ENCODE measurements around the gene RALGAPA2.

- TF ChIP-seq, protein P1, sequence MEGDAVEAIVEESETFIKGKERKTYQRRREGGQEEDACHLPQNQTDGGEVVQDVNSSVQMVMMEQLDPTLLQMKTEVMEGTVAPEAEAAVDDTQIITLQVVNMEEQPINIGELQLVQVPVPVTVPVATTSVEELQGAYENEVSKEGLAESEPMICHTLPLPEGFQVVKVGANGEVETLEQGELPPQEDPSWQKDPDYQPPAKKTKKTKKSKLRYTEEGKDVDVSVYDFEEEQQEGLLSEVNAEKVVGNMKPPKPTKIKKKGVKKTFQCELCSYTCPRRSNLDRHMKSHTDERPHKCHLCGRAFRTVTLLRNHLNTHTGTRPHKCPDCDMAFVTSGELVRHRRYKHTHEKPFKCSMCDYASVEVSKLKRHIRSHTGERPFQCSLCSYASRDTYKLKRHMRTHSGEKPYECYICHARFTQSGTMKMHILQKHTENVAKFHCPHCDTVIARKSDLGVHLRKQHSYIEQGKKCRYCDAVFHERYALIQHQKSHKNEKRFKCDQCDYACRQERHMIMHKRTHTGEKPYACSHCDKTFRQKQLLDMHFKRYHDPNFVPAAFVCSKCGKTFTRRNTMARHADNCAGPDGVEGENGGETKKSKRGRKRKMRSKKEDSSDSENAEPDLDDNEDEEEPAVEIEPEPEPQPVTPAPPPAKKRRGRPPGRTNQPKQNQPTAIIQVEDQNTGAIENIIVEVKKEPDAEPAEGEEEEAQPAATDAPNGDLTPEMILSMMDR (IDR thresholded peaks at IDR 0.05), result no peak
- TF ChIP-seq POLR2A (IDR thresholded peaks at IDR 0.05; ENCODE audit: low read depth) (no peak), POLR2AphosphoS5 (IDR thresholded peaks at IDR 0.05) (no peak), EP300 (IDR thresholded peaks at IDR 0.05) (no peak)
Observed at GRCh38 chr20:20525756-20526155, 186.7 kb downstream of the RALGAPA2 start.

Measured in esophagus muscularis mucosa (tissue), 4 donors.